ENCODE data around the gene TRPM5. TPM values are rescaled to one million over a fixed set of nuclear protein-coding genes. Genes with fewer than 3 reads are reported as not detected.

Gene TRPM5
- total and polyA plus RNA-seq, 2 of the 8 experiments (the other 6 are each of a cell fraction or from before 2014, with no cell fraction given), result 0.02 TPM; not detected in 1

GRCh38 chr11:2433106-2433925 is 11.0 kb downstream of the TRPM5 start (continued):
- no peak for TF ChIP-seq CHD7 (IDR thresholded peaks at IDR 0.05; ENCODE audit: insufficient replicate concordance, low read length)
- TF ChIP-seq POU5F1 (IDR thresholded peaks at IDR 0.05; ENCODE audit: low read depth, low read length), result no peak
- TF ChIP-seq NANOG (IDR thresholded peaks at IDR 0.05; ENCODE audit: insufficient read depth, low read depth, low read length, poor library complexity, severe bottlenecking), result no peak

All from H1 (cell line).